HG02870 (cell line): ENCODE measurements around the gene THAP12.

Experiments used
- ATAC-seq: cut with Tn5 transposase; IDR thresholded peaks from one replicate; pipeline ENCODE4 v1.9.1; 2021; ENCODE audit warnings: mild to moderate bottlenecking, moderate library complexity; ENCODE audit not compliant: unreplicated experiment

The THAP12 gene

GRCh38 chr11:76307978-76308747, 72.8 kb downstream of the THAP12 start:
- ATAC-seq: no peak

GRCh38 chr11:76307396-76307795, 73.5 kb downstream of the THAP12 start:
- ATAC-seq: no peak

- no peak for ATAC-seq
Observed at GRCh38 chr11:76303399-76303798, 77.5 kb downstream of the THAP12 start.

- no peak for ATAC-seq
Observed at GRCh38 chr11:76302996-76303395, 77.9 kb downstream of the THAP12 start.
